HG03025 (cell line): ENCODE data around the gene IGF2R.
"Not testable (repeated sequence)": the region's sequence is repeated elsewhere in the genome, so short reads cannot be mapped to it uniquely, and the experiment has no call there.

Experiments used
- ATAC-seq: cut with Tn5 transposase; IDR thresholded peaks from one replicate; pipeline ENCODE4 v1.9.1; 2021; ENCODE audit warnings: mild to moderate bottlenecking, moderate library complexity; ENCODE audit not compliant: unreplicated experiment, low FRiP score

IGF2R gene

DNA sequence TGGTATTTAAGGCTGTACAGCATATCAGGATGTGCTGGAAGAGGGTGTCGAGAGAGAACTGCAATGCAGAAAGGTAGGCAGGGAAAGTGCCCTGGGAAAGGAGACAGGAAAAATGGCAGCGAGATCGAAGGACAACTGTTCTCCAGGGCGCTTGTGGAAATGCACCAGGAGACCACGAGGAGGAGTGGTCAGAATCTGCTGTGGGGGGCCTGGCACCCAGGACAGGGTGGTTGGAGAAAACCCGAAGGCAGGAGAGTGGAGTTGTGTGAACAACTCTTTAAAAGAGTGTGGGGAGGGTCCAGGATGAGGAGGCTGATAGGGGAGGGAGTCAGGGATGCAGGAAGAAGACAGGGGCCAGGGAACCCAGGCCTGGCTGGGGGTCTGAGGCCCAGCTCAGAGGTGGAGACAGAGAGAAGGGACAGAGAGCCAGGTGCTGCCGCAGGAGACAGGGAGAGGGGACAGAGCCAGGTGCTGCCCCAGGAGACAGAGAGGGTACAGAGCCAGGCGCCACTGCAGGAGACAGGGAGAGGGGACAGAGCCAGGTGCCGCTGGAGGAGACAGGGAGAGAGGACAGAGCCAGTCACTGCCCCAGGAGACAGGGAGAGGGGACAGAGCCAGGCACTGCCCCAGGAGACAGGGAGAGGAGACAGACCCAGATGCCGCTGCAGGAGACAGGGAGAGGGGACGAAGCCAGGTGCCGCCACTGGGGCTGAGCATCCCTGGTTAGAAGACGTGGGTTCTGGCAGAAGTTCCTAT is 162.0 kb downstream of the IGF2R start:
- ATAC-seq, result no peak

DNA sequence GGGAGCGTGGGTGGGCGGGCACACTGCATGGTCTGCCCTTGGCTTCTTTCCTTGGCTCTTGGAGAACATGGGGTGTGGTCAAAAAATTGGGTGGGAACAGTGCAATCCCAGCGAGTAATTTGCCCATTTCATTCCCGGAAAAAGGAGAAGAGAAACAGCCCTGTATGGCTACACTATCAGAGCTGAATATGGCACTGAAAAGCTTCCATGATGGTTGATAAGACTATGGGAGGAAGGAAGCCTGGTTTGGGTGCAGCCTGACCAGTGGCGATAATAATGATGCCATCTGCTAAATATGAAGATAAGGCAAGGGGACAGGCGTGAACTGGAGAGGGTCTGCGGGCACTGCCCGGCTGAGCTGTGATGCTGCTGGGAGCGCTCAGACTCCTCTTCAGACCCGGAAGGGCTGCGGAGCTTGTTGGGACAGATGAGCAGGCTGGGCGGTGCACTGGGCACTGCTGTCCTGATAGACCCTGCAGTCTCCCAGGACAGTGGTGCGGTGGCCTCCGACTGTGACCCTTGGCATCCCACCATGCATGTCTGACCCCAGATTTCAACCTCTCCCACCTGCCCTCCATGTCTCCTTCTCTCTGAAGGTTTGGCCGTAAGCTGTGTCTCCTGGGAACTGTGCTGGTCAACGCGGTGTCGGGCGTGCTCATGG is 162.9 kb downstream of the IGF2R start:
- ATAC-seq, result no peak

DNA sequence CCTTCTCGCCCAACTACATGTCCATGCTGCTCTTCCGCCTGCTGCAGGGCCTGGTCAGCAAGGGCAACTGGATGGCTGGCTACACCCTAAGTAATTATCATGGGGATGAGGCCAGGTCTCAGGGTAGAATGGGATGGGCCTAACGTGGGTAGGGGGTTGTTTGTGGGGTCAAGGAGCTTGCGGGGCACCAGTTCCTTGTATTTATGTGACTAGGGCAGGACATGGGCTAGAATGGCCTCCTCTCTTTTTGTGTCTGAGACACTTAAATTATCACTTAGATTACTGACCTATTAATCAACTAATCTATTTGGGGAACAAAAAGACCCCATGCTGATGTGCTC is 163.4 kb downstream of the IGF2R start:
- ATAC-seq, result no peak

DNA sequence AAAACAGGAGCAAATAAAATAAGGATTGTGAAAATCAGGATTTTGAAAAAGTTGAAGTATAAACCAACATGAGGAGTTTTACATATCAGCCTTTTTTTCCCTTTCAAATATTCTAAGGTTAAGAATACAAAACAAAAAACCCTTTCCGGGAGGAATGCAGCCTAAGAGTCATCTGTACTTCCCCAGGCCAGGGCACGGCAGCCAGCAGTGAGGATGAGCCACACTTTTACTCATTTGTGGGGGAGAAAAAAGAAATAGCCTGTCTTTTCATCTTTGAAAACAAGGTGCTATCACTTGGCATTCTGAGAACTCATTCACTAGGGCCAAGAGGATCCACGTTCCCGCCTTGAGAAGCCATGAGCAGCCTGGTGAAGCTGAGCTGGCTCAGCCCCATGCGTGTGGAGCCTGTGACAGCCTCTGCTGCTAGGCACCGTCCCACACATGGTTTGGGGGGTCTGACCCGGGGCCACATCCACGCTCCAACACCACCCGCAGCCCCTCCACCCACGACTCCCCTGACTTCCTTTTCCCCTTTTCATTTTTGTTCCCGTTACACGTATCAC is 164.0 kb downstream of the IGF2R start:
- ATAC-seq, result no peak

DNA sequence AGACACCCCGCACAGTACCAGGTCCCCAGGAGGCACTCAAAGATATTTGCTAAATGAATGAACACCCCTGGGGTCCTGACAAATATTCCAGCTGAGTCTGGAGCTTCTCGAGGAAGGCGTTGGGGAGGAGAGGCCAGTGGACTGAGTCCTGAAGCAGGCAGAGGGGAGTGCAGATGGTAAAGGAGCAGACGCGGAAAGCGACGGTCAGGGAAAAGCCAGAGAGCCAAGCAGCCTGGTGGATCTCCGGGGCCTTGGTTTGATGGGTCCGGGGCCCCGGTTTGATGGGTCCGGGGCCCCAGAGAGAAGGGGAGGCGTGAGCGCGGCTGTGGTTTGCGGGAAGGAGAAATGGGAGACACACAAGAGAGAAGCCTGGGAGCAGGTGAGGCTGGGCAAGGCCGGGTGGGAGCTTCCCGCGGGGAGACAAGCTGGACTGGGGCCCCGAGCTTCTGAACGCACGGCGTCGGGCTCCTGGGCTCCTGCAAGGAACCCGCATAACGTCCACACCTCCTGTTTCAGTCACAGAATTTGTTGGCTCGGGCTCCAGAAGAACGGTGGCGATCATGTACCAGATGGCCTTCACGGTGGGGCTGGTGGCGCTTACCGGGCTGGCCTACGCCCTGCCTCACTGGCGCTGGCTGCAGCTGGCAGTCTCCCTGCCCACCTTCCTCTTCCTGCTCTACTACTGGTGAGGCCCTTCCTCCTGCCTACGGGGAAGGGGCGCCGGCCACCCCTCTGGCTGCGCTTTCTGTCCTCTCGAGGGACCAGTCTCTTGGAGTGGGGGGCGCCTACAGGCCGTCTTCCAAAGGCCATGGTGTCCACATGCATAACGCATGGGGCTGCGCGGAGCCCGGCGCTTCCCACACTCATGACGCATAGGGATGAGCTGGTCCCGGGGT is 164.8 kb downstream of the IGF2R start:
- ATAC-seq, result no peak

DNA sequence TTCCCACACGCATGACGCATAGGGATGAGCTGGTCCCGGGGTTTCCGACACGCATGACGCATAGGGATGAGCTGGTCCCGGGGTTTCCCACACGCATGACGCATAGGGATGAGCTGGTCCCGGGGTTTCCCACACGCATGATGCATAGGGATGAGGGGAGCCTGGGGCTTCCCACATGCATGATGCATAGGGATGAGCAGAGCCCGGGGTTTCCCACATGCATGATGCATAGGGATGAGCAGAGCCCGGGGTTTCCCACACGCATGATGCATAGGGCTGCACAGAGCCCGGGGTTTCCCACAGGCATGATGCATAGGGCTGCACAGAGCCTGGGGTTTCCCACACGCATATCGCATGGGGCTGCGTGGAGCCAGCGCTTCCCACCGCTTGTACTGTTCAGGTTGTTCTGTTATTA is 165.5 kb downstream of the IGF2R start:
- ATAC-seq, result not testable (repeated sequence)

DNA sequence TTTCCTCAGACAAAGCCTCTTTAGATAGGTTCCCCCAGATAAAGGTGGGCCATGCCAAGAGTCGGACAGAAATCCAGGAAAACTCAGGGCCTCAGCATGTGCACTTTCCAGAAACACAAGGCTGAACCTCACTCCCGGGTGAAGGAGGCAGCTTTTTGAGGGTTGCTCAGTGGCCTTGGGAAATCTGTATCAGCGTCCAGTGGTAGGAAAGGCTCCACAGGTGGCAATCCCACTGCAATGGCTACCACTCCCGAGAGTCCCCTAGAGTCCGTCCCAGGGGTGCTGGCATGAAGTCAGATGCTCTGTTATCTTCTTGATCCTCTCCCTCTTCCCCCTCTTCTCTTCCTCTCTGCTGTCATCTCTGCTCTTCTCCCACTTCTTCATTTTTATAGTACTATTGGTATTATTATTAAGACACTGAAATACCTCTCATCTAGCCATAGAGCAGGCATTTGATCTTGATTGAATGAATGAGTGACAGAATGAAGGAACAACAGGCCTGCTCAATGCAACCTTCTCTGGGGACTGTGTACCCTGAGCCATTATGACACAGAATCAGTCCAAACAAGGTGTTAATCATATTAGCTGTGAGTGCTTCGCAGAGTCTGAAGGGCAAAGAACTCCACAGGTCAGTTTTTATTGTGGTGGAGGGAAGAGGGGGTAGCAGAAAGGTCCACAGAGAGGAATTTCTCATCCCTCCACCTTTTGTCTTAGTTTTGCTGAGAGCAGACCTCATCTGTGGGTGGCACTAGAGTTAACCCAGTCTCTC is 166.1 kb downstream of the IGF2R start:
- no peak for ATAC-seq

DNA sequence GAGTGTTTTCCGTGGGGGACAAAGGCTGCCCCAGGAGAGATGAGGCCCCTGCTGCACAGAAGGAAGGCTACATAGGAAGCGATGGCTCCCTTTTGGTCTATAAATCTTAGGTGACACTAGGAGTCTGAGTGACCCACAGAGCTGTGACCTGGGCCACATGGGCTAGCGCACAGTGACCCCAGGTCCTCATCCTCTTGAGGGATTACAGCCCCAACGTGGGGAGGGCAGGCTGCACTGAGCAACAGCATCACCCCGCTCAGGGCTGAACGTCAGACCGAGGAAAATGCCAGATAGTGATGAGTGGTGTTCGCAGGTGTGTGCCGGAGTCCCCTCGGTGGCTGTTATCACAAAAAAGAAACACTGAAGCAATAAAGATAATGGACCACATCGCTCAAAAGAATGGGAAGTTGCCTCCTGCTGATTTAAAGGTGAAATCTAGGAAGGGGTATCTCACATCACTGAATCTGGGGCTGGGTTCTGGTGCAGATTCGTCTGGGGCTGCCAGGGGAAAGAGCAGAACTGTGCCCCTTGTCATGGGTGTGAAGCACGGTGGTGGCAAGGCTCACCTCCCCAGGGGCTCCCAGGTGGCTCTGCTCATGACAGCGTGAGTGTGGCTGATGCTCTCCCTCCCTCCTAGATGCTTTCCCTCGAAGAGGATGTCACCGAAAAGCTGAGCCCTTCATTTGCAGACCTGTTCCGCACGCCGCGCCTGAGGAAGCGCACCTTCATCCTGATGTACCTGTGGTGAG is 167.2 kb downstream of the IGF2R start:
- no peak for ATAC-seq

DNA sequence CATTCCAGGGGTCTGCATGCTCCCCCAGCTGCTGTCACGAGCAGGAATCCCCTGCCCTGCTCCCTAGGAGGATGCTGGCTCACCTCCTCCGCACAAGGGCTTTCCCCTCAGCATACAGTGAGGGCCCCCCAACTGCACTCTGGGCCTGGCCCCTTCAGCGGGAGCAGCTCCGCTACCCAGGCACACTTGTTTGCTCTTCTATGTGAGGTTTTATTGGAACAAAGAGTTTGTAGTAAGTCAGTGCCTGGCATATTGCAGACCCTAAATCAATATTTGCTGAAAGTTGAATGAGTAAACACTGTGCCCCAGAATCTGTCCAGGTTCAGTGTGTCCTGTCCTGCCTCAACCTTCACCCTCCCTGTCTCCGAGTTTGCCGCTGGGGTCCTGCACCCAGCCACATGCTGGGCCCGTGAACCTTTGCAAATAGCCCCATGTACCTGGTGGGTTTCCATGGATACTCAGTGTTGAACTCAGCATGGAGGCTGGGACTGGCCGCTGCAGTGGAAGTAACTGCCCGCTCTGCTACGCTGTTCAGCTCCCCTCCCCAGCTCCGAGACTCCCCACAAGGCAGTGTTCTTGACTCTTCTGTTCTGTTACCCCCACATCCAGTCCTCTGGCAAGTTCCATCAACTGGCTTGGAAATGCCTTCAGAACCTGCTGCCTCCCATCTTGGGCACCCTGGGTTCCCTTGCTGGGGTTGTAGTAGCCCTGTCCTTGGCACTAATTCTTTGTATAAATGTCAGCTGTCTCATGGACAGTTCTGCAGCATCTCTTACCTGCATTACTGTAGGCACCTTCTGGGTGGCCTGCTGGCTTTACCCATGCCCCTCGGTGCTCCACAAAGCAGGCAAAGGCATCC is 168.5 kb downstream of the IGF2R start:
- no peak for ATAC-seq

DNA sequence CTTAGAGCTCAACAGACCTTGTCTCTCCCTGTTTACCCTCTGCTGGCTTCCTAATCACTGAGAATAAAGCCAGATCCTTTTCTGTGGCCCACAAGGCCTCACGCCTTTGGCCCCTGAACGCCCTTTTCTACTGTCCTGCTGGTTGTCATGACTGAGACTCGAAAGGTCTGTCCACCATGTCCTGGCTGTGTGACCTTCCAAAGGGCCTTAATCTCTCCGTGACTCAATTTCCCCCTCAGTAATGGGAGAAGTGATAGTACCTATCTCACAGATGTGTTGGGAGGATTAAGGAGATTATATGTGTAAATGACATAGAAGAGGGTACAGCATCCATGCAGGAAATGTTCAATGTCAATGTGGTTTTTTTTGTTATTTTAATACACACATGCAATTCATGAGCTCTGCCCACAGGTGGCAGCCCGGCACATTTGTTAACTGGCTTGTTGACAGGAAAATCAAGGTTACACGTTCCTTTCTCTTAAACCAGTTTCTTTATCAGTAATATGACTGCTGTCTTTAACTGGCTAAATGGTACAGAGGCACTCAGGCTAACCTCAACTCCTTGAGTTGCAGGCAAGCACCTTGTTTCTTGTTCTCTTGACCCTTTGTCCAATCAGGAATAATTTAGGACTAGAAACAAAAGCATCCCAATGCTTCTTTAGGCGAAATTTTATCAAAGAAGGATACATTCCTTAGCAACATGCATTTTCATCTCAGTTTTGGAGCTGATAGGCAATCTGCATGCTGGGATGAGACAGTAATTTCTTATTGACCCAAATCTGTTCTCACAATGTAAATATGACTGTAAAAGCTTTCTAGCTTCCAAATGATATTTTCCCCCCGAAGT is 169.3 kb downstream of the IGF2R start:
- no peak for ATAC-seq

DNA sequence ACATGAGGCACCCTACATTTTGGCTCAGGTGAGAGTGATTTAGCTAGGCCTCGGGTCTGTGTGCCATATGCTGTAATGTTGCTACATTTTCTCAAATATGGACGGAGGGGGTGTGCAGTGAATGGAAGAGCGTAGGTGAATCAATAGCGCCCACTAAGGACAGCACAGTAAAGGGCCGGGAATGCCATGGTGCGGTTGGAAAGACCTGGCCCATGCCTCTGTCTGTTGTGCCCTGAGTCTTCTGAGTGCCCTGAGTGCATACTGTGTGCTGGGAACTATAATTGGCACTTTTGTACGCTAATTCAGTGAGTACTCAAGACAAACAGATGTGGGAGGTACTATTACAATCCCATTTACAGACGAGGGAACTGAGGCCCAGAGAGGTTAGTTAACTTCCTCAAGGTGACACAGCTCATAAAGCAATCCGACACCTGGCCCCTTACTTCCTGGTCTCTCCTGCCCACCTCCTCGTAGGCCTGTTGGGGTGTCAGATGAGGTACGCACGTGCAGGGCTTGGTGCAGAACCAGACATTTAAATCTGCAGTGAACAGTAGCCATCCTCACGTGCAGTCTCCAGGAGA is 170.0 kb downstream of the IGF2R start:
- ATAC-seq, result no peak

DNA sequence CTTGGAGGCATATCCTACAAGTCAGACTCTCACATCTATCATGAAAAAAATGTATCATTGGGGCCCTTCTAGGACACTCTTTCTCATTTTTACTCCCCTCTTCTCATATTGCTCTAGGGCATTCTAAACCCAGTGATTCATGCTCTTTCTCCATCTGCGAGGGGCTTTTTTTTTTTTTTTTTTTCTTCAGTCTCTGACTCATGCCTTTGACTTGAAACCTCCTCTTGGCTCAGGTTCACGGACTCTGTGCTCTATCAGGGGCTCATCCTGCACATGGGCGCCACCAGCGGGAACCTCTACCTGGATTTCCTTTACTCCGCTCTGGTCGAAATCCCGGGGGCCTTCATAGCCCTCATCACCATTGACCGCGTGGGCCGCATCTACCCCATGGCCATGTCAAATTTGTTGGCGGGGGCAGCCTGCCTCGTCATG is 170.6 kb downstream of the IGF2R start:
- no peak for ATAC-seq

DNA sequence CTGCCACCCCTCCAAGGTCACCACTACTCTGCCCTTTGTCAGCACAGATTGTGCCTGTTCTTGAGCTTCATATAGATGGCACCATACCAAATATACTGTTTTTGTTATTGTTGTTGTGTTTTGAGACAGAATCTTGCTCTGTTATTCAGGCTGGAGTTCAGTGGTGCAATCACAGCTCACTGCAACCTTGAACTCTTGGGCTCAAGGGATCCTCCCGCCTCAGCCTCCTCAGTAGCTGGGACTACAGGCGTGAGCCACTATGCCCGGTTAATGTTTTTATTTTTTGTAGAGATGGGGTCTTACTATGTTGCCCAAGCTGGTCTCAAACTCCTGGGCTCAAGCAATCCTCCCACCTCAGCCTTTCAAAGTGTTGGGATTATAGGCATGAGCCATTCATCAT is 171.6 kb downstream of the IGF2R start:
- ATAC-seq, result not testable (repeated sequence)

DNA sequence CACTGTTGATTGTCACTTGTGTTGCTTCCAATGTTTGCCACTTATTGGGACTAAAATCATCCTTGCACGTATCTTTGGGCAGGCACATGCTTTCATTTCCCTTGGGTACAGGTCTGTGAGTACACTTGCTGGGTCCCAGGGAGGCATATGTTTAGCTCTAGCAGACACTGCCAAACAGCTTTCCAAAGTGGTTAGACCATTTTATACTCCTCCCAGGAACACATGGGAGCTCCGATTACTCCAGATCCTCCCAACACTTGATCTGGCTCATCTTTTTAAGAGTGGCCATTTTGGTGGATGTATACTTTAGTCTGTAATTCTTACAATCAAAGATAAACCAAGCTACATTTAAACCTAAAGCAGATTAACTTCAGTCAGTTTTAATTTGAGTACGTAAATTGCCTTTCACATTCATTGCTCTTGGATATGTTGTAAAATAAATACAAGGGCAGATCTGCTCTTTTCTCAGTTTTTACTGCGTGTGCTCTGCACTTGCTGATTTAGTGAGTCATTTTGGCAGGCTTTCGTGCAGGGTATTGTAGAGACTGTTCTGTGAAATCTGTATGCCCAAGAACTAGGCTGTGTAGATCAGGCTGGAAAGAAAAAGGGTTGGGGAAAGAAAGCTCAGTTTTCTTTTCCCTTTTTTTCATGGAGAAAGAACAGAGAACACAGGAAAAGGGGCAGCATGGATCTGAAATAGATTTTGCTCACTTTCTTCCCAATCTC is 172.3 kb downstream of the IGF2R start:
- no peak for ATAC-seq

DNA sequence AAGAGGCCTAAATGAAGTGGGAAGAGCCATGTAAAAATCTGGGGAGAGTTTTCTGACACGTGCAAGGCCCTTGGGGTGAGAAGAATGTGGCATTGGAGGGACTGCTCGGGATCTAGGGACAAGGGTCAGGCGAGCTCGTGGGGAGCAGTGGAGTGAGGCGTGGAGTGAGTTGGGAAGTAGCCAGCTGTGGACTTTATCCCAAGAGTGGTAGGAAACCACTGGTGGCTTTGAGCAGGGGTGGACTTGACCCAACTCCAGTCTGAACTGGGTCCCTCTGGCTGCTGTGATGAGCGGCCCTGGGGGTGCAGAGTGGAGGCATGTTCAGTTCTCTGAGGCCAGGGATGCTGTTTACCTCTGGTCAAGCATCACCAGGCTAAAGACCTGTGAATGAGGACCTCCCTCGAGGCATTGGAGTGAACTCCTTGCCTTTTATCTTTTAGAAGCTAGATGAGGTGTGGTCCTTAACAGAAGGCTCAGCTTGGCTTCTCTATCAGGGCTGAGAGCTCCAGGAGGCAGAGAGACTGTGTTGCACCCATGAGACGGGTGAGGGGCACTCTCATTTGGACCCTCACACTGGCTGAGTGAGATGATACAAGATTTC is 173.3 kb downstream of the IGF2R start:
- no peak for ATAC-seq

DNA sequence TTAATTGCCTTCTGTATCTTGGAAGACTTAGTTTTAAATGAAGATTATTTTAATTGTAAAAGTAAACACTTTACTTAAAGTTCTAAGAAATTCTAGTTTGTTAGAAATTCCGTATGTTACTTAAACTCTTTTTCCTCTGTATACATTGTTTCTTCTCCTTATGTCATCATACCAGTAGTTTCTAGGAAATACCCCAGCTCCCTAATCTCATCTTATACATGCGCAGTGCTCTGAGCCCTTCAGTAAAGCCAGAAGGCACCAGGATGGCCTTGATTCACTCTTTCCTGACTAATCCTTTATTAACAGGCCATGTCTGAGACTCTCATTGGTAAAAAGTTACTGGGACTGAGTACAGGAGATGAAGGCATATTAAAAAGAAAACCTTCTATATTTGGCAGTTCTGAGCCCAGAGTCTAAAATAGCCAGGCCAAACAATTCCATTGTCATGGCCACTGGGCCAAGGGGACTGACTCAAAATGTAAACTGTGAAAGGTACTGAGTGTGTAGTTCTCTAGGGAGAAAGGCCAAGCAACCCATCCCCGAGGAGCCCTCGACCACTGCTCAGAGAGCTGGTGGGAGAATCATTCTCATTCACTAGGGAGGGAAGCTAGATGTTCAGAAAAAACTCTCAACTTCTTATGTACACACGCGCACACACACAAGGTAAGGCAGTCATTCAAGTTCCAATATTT is 177.7 kb downstream of the IGF2R start:
- ATAC-seq, result no peak
